ENCODE data around the gene ACBD6.

DNA sequence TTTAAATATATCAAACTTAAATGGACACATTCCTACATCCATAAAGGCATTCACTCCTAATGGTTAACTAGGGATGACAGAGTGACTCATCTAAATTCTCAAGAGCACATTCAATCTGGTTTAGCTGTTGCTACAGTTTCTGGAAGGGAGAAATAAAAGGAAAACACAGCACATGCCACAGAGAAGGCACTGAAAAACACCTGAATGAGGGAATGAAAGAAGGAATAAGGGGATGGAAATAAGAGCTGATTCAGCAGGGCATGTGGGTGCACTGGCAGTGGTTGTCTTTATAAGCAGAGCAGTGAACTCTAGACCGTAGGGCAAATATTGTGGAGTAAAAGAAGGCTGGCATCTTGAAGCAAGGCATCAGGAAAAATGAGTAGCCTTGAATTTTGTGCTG is 193.0 kb downstream of the ACBD6 start:
- TF ChIP-seq POLR2AphosphoS5 (IDR thresholded peaks at IDR 0.05; ENCODE audit: low read depth) (no peak), EZH2 (IDR thresholded peaks at IDR 0.05; ENCODE audit: low read depth, unreplicated experiment) (no peak), STAT1 (IDR thresholded peaks at IDR 0.05; ENCODE audit: unreplicated experiment) (no peak), CREB1 (CRISPR knock-in tag; IDR thresholded peaks at IDR 0.05; ENCODE audit: low read depth) (no peak), ZNF114 (CRISPR knock-in tag; IDR thresholded peaks at IDR 0.05) (no peak), EZH2phosphoT487 (IDR thresholded peaks at IDR 0.05; ENCODE audit: unreplicated experiment) (no peak)
- TF ChIP-seq, protein P1, sequence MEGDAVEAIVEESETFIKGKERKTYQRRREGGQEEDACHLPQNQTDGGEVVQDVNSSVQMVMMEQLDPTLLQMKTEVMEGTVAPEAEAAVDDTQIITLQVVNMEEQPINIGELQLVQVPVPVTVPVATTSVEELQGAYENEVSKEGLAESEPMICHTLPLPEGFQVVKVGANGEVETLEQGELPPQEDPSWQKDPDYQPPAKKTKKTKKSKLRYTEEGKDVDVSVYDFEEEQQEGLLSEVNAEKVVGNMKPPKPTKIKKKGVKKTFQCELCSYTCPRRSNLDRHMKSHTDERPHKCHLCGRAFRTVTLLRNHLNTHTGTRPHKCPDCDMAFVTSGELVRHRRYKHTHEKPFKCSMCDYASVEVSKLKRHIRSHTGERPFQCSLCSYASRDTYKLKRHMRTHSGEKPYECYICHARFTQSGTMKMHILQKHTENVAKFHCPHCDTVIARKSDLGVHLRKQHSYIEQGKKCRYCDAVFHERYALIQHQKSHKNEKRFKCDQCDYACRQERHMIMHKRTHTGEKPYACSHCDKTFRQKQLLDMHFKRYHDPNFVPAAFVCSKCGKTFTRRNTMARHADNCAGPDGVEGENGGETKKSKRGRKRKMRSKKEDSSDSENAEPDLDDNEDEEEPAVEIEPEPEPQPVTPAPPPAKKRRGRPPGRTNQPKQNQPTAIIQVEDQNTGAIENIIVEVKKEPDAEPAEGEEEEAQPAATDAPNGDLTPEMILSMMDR (conservative IDR thresholded peaks at IDR 0.05; ENCODE audit: low read depth in 2 of 2) = no peak
- TF ChIP-seq, protein P2, sequence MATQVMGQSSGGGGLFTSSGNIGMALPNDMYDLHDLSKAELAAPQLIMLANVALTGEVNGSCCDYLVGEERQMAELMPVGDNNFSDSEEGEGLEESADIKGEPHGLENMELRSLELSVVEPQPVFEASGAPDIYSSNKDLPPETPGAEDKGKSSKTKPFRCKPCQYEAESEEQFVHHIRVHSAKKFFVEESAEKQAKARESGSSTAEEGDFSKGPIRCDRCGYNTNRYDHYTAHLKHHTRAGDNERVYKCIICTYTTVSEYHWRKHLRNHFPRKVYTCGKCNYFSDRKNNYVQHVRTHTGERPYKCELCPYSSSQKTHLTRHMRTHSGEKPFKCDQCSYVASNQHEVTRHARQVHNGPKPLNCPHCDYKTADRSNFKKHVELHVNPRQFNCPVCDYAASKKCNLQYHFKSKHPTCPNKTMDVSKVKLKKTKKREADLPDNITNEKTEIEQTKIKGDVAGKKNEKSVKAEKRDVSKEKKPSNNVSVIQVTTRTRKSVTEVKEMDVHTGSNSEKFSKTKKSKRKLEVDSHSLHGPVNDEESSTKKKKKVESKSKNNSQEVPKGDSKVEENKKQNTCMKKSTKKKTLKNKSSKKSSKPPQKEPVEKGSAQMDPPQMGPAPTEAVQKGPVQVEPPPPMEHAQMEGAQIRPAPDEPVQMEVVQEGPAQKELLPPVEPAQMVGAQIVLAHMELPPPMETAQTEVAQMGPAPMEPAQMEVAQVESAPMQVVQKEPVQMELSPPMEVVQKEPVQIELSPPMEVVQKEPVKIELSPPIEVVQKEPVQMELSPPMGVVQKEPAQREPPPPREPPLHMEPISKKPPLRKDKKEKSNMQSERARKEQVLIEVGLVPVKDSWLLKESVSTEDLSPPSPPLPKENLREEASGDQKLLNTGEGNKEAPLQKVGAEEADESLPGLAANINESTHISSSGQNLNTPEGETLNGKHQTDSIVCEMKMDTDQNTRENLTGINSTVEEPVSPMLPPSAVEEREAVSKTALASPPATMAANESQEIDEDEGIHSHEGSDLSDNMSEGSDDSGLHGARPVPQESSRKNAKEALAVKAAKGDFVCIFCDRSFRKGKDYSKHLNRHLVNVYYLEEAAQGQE (IDR thresholded peaks at IDR 0.05; ENCODE audit: unreplicated experiment) = no peak
